ENCODE measurements around the gene SAV1.

Gene SAV1

GRCh38 chr14:50605766-50606165 is 62.3 kb downstream of the SAV1 start:
- no peak for DNase-seq

- DNase-seq, result no peak
Measured at GRCh38 chr14:50603565-50603964, 64.5 kb downstream of the SAV1 start.

GRCh38 chr14:50602035-50602434 is 66.1 kb downstream of the SAV1 start:
- DNase-seq, result no peak

- DNase-seq, result no peak
Measured at GRCh38 chr14:50601394-50601793, 66.7 kb downstream of the SAV1 start.

GRCh38 chr14:50600849-50601248 is 67.3 kb downstream of the SAV1 start:
- DNase-seq, result no peak

GRCh38 chr14:50599700-50600444 is 68.2 kb downstream of the SAV1 start:
- no peak for DNase-seq

DNA sequence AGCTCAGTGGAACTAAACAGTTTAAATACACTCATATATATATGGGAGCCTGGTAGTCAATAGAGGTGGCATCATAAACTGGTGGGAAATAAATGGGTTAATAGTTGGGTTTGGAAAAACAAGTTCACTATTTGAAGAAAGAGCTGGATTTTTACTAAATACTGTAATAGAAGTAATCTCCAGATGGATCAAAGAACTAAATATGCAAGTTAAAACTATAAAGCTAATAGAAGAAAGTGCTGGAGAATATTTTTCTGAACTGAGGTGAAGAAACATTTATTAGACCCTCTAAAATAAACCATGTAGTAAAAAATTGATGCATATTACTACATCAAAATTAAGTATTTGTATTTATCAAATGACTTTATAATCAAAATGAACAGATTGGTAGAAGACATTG is 69.3 kb downstream of the SAV1 start:
- no peak for DNase-seq

- DNase-seq, result no peak
Measured at GRCh38 chr14:50594577-50595316, 73.4 kb downstream of the SAV1 start.

DNA sequence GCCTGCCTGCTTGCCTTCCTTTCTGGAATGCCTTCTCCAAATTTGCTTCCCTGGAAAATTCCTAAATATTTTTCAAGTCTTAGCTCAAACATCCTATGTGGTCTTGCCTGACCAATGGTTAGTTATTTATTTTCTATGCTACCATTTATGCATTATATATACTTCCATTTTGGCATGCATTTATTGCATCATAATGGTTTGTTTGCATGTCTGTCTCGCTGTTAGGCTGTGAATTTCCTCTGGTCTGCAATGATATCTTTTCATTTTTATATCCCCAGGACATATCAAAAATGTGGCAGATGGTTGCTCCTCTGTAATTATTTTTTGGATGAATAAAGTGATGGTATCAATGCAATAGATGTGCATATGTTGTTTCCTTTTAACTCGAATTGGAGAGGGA is 77.6 kb downstream of the SAV1 start:
- DNase-seq, result no peak
